UCSD-AML1 (cell line): Measurements from ENCODE around the gene CYP4F8.
"Not testable (repeated sequence)": the region's sequence is repeated elsewhere in the genome, so short reads cannot be mapped to it uniquely, and the experiment has no call there.

Experiments
- DNase-seq: peaks from one replicate; lab custom pipeline; 2025; ENCODE audit not compliant: unreplicated experiment; lab: John Stamatoyannopoulos, UW

The CYP4F8 gene

DNA sequence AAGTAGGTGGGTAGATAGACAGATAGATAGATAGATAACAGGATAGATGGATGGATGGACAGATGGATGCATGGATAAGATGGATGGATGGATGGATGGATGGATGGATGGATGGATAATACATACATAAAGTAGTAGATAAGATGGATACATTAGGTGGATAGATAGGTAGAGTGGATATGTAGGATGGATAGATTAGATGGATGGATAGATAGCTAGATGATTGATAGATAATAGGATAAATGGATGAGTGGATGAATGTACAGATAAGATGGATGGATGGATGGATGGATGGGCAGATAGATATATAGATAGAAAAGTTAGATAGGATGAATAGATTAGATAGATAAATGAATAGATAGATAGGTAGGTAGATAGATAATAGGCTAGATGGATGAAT lies 27.8 kb downstream of the CYP4F8 start:
- no peak for DNase-seq

GRCh38 chr19:15643387-15643786 lies 28.4 kb downstream of the CYP4F8 start:
- DNase-seq, result no peak

DNA sequence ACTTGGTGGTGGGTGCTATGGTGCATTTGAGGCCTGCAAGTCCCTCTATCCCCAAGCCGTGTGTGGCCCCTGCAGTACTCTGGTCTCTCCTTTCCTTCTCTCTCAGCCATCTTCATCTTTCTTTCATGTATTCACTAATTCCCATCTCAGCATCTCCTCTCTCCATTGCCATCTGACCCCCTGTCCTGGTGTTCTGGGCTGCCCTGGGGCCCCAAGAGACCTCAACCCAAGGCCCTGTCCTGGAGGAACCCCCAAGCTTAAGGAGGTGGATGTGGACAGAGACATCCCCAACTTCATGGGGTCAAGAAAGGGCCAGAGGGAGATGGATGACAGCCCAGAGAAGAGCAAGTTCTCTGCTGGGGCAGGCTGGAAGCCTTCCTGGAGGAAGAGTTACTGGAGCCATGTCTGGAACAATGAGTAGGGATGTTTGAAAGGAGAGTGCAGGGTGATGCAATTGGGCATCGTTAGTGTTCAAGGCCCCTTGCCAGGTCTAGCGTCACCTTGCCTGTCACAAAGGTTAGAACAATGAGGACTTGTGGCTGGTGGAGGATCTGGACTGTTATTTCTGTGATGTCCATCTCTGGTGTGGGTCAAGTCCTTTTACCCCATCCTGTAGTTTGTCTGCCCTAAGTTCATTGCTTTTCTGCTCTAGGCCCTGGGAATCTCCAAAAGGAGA lies 29.2 kb downstream of the CYP4F8 start:
- DNase-seq, result no peak

DNA sequence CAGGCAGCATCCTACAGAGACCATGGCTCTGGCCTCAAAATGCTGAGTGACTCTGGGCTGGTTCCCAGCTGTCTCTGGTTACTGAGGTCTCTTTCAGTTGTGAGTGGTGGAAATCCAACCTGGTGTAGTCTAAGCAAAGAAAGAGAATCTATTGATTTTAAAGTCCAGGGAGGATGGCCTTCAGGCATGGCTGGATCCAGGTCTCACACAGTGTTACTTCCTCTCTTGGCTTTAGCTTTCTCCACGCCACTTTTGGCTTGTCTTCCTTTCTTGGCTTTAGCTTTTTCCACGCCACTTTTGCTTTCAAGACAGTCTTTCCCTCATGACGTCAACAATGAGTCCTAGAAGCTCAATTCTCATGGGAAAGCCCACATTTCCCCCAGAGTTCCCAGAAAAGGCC lies 29.8 kb downstream of the CYP4F8 start:
- no peak for DNase-seq

DNA sequence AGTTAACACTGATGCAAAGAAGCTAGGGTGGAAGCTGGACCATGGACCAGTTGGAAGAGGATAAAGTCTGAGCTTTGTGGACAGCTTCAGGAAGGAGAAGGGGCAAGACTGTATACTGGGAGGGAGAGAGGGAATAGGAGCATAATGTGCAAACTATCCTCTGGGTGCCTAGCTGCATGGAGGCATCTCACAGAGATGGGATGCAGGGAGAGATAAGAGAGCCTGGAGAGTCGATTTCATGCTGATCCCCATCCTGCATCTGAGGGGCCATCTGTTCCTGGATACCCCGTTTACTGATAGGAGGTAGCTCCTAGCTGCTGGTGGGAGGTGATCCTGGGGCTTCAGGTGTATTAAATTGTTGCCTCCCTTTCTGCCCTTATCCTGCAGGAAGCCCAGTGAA lies 34.5 kb downstream of the CYP4F8 start:
- no peak for DNase-seq

DNA sequence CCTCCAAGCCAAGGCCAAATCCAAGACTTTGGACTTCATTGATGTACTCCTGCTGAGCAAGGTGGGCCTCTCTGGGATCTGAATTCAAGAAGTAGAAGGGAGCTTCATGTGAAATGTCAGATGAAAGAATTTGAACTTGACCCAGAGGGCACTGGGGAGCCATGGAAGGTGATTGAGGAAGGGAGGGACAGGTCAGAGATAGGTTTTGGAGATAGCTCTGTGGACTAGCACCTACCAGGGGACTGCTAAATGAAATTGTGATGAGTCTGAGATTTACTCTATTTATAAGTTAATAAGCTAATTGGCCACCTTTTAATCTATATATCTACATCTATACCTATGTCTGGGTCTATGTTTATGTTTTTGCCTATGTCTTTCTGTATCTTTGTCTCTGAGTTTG lies 35.1 kb downstream of the CYP4F8 start:
- not testable (repeated sequence) for DNase-seq

DNA sequence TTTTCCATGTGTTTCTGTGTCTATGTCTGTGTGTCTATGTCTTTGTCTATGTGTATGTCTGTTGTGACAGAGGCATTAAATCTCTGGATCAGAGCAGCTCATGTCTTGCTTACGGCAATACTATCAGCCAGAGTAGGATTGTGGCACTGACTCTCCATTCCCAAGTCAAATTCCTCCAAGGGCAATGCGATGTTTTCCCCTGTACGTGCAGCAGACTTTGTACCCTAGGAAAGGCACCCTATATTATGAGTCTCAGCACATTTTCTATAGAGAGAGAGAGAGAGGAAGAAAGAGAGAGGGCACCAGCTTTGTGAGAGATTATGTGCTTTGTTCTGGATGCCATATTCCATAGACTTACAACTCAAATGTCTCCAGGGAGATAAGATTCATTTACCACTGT lies 36.8 kb downstream of the CYP4F8 start:
- no peak for DNase-seq

DNA sequence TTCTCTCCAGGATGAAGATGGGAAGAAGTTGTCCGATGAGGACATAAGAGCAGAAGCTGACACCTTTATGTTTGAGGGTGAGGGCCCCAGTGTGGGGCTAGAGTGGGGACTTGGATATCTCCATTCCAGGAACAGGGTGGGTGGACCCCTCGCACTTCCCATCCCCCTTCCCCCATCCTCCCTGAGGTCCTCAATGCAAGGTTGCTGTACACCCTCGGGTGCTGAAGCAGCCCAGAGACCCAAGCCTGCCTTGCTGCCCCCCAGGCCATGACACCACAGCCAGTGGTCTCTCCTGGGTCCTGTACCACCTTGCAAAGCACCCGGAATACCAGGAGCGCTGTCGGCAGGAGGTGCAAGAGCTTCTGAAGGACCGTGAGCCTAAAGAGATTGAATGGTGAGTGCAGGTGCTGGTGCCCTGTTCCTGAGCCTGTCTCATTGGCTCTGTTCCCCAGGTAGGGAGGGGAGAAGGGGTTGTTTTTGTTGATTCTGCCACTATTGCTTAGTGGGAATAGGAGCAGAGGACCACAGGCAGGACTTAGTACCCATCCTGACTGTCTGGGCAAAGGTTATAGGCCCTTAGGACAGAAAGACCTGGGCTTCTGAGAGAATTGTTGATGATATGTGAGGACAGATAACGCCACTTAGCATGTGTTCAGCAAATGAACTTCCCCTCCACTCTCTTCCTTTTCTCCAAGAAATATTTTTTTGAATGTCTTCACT lies 37.7 kb downstream of the CYP4F8 start:
- no peak for DNase-seq

DNA sequence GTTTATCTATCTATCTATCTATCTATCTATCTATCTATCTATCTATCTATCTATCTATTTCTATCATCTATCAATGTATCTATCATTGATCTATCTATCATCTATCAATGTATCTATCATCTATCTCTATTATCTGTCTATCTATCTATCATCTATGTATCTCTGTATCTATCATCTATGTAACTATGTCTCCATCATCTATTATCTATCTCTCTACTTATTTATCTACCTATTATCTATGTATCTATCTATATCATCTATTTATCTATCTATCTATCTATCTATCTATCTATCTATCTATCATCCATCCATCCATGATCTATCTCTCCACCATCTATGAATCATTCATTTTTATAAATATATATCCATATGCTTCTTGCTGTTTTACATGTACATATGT lies 41.4 kb downstream of the CYP4F8 start:
- DNase-seq, result no peak

- no peak for DNase-seq
Measured at GRCh38 chr19:15663247-15663646, 48.2 kb downstream of the CYP4F8 start.

DNA sequence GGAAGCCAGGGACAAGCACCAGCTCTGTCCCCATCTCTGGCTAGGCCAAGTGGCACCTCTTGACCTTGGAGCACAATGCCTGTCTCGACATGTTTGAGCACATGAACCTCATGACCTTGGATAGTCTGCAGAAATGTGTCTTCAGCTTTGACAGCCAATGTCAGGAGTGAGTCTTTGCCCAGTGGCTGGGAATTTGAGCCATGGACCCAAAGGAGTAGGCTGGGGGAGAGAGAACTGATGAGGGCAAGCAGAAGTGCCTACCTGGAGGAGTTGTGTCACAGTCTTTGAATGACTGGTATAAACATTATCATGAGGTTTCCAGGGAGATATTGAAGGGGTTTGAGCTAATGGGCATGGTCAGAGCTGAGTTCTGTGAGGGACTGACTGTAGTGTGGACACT lies 51.2 kb downstream of the CYP4F8 start:
- no peak for DNase-seq

DNA sequence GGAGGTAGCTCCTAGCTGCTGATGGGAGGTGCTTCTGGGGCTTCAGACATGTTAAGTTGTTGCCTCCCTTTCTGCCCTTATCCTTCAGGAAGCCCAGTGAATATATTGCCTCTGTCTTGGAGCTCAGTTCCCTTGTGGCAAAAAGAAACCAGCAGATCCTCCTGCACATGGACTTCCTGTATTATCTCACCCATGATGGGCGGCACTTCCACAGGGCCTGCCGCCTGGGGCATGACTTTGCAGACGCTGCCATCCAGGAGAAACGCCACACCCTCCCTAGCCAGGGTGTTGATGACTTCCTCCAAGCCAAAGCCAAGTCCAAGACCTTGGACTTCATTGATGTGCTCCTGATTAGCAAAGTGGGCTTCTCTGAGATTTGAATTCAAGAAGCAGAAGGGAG lies 51.9 kb downstream of the CYP4F8 start:
- DNase-seq, result no peak

GRCh38 chr19:15669440-15669839 lies 54.4 kb downstream of the CYP4F8 start:
- no peak for DNase-seq

DNA sequence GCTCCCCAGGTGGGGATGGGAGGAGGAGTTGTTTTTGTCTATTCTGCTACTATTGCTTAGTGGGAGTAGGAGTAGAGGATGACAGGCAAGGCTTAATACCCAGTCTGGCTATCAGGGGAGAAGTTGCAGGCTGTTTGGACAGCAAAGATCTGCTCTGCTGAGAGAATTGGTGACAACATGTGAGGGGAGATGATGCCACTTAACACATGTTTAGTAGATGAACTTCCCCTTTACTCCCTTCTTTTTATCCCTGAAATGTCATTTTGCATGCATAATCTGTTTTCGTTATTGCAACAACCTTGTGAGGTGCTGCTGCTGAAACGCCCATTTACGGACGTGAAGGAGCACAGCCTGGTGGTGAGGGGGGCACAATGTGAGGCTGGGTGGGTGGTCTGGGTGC lies 54.9 kb downstream of the CYP4F8 start:
- DNase-seq, result no peak

DNA sequence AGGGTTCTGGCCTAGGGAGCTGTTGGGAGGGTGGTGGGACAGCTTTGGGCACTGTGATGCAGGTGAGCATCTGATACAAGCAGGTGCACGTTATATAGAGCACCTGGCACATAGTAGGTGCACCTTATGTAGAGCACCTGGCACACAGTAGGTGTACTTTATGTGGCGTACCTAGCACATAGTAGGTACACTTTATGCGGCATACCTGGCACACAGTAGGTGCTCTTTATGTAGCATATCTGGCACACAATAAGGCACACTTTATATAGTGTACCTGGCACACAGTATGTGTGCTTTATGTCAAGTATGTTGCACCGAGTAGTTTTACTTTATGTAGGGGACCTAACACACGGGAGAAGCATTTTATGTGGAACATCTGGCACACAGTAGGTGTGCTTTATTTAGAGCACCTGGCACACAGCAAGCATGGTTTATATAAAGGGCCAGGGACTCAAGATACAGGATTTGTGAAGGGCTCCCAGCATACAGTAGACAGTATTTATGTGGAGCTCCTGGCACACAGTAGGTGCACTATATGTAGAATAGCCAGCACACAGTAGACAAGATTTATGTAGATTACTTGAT lies 56.3 kb downstream of the CYP4F8 start:
- no peak for DNase-seq

- no peak for DNase-seq
Measured at GRCh38 chr19:15671891-15672579, 57.0 kb downstream of the CYP4F8 start.

DNA sequence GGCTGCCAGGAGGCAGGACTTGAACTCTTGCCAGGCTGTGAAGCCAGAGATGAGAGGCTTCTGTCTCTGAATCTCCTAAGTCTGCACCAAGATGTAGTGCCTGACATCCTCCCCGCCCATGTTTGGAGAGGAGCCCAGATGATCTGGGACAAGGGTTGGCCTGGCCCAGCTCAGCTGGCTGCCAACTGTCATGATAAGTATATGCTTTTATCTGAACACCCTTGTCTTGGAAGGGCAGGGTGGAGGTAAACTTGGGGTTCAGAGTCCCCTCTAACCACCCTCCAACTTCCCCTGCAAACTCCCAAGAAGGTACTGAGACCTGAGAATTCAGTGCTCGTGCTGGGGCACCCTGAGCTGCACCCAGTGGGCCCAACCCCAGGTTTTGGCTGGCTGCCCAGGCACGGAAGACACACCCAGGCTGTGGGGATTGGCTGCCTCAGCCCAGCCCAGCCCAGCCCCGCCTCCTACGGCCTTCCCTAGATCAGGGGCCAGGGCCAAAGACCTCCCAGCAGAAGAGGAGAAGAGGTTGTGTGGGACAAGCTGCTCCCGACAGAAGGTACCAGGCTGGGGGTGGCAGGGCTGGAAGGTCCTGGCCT lies 57.7 kb downstream of the CYP4F8 start, which contains the start of gene CYP4F12:
Gene CYP4F12 (plus strand): TSS at position 508 of the 596 bp plus-strand sequence. CDS start 443 bp downstream, outside the sequence.
- DNase-seq, result no peak

DNA sequence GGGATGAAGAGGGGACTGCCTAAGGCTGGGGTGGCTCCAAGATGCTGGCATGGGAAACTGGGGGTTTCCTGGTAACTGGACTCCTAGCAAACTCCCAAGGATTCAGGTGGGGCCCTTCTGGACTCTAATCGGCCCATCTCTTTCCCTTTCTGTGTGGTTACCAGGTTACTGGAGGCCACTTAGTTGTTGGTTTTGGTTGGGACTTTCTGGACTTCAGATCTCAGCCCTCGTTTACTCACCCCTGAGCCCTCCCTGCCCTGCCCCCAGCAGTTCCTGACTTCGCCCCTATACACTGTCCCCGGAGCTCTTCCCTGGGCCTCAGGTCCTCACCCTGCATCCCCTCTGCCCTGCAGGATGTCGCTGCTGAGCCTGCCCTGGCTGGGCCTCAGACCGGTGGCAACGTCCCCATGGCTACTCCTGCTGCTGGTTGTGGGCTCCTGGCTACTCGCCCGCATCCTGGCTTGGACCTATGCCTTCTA lies 58.2 kb downstream of the CYP4F8 start:
- DNase-seq, result no peak

DNA sequence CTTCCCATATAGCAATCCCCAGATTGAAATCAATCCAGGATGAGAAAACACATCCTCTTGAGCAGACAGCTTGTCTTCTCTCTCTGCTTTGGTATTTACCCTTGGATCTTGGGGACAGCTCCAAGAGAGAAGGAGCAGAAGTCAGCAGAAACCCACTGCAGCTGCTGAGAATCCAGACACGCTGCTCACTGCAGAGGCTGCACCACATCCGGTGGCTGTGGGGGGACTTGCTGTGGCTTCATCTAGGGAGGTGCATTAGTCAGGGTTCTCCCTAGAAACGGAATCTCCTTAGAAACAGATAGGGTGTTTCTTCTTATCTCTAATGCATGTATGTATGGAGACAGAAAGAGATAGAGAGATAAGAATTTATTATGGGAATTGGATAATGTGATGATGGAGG lies 60.5 kb downstream of the CYP4F8 start:
- DNase-seq, result no peak

GRCh38 chr19:15679089-15679488 lies 64.1 kb downstream of the CYP4F8 start:
- DNase-seq, result no peak

GRCh38 chr19:15679865-15680264 lies 64.8 kb downstream of the CYP4F8 start:
- DNase-seq, result not testable (repeated sequence)
